GM12874 (cell line): ENCODE results near the gene RNLS.

ENCODE experiments used
- CTCF ChIP-seq: IDR thresholded peaks from 2 replicates; pipeline ENCODE4 v1.5.1; 2011; ENCODE audit warnings: low read depth, mild to moderate bottlenecking, control low read depth, low read length, moderate library complexity; ENCODE audit not compliant: insufficient read depth

The RNLS gene

GRCh38 chr10:88383276-88383675, 199.8 kb downstream of the RNLS start:
- no peak for TF ChIP-seq CTCF

GRCh38 chr10:88382699-88383098, 200.4 kb downstream of the RNLS start:
- no peak for TF ChIP-seq CTCF

- TF ChIP-seq CTCF: no peak
Observed at GRCh38 chr10:88379575-88379974, 203.5 kb downstream of the RNLS start.

- no peak for TF ChIP-seq CTCF
Observed at GRCh38 chr10:88377510-88377909, 205.6 kb downstream of the RNLS start.

- no peak for TF ChIP-seq CTCF
Observed at GRCh38 chr10:88374392-88375175, 208.5 kb downstream of the RNLS start.

- TF ChIP-seq CTCF: no peak
Observed at GRCh38 chr10:88372881-88373592, 210.1 kb downstream of the RNLS start.

- TF ChIP-seq CTCF: no peak
Observed at GRCh38 chr10:88372051-88372715, 210.9 kb downstream of the RNLS start.
